Smooth muscle cell (in vitro differentiated cells): ENCODE results near the gene SMARCA2. TPM values are rescaled to one million over a fixed set of nuclear protein-coding genes. Genes with fewer than 3 reads are reported as not detected.

Source experiments
- DNase-seq: peaks from one replicate; lab custom pipeline; 2025; ENCODE audit not compliant: unreplicated experiment; lab: John Stamatoyannopoulos, UW
- H2AFZ ChIP-seq: fragments of 200-600 bp; sonication (generic); 2 replicates; pipeline ENCODE4 v1.6.0; 2016; ENCODE audit warnings: antibody characterized with exemption, low read depth, mild to moderate bottlenecking
- H3F3A ChIP-seq: fragments of 200-600 bp; sonication (generic); 2 replicates; pipeline ENCODE4 v1.6.0; 2017; ENCODE audit warnings: antibody characterized with exemption, low read depth
- H3K27ac ChIP-seq: fragments of 200-600 bp; sonication (generic); 2 replicates; pipeline ENCODE4 v1.5.1; 2016; ENCODE audit warnings: low read depth, mild to moderate bottlenecking
- H3K27me3 ChIP-seq: fragments of 200-600 bp; sonication (generic); 2 replicates; pipeline ENCODE4 v1.6.1; 2016; ENCODE audit warnings: low read depth, mild to moderate bottlenecking
- H3K36me3 ChIP-seq: fragments of 200-600 bp; sonication (generic); 2 replicates; pipeline ENCODE4 v1.5.1; 2016; ENCODE audit warnings: low read depth
- H3K4me1 ChIP-seq: fragments of 200-600 bp; sonication (generic); 2 replicates; pipeline ENCODE4 v1.5.1; 2016; ENCODE audit warnings: low read depth
- H3K4me2 ChIP-seq: fragments of 200-600 bp; sonication (generic); 2 replicates; pipeline ENCODE4 v1.6.0; 2016; ENCODE audit warnings: mild to moderate bottlenecking
- H3K4me3 ChIP-seq: fragments of 200-600 bp; sonication (generic); 2 replicates; pipeline ENCODE4 v1.5.1; 2016; ENCODE audit warnings: mild to moderate bottlenecking
- H3K79me2 ChIP-seq: fragments of 200-600 bp; sonication (generic); 2 replicates; pipeline ENCODE4 v1.6.0; 2016; ENCODE audit warnings: low read depth, mild to moderate bottlenecking
- H3K9ac ChIP-seq: fragments of 200-600 bp; sonication (generic); 2 replicates; pipeline ENCODE4 v1.6.0; 2016; ENCODE audit warnings: low read depth
- H3K9me3 ChIP-seq: fragments of 200-600 bp; sonication (generic); replicated peaks from 2 replicates; pipeline ENCODE4 v1.5.1; 2016; ENCODE audit warnings: low read depth
- H4K20me1 ChIP-seq: fragments of 200-600 bp; sonication (generic); 2 replicates; pipeline ENCODE4 v1.6.0; 2016; ENCODE audit warnings: low read depth
- CTCF ChIP-seq: fragments of 200-600 bp; sonication (generic); IDR thresholded peaks from 2 replicates; pipeline ENCODE4 v1.5.1; 2017; ENCODE audit warnings: borderline replicate concordance, mild to moderate bottlenecking, antibody characterized with exemption; ENCODE audit not compliant: insufficient read depth, poor library complexity, severe bottlenecking
- WGBS: methylation state at CpG from one replicate; pipeline ENCODE4 v1.1.7; 2016; ENCODE audit warnings: low lambda C conversion rate; 5-methylcytosine and 5-hydroxymethylcytosine counted together
- polyA plus RNA-seq: library from polyadenylated mRNA; unstranded; fragments of >200 nt; fragmentation: Nextera tagmentation; extraction: Ambion mirVana; gene quantifications from 2 replicates; pipeline ENCODE4 v1.2.1, GENCODE V29; 2016
- total RNA-seq: library from RNA; depleted of rRNA; stranded (reverse); fragments of >200 nt; gene quantifications from 2 replicates; pipeline ENCODE4 v1.2.3, GENCODE V29; 2014

Gene SMARCA2
- total and polyA plus RNA-seq, 2 experiments from 2014 or later: 27.7 to 61.7 TPM

- Histone ChIP-seq H3K27ac (no peak overlapping the region), H3K9me3 (no peaks in the 10 kb centered on the region), H3K4me2 (no peak overlapping the region), H3K4me3 (no peak overlapping the region), H2AFZ (no peak overlapping the region), H3F3A (no peaks in the 10 kb centered on the region), H3K9ac (no peak overlapping the region), H3K36me3 (no peaks in the 10 kb centered on the region), H3K4me1 (no peaks in the 10 kb centered on the region), H3K27me3 (no peaks in the 10 kb centered on the region), H3K79me2 (no peaks in the 10 kb centered on the region), H4K20me1 (no peaks in the 10 kb centered on the region)
- no peak for TF ChIP-seq CTCF
- DNase-seq: no peak
- 94% methylated on average over 4 of the region's 4 CpGs for WGBS
These were observed 45.3 kb downstream of the SMARCA2 start for GRCh38 chr9:2060424-2060823.

- Histone ChIP-seq H3K79me2 (no peaks in the 10 kb centered on the region), H3K4me2 (no peak overlapping the region), H3F3A (no peaks in the 10 kb centered on the region), H3K9ac (no peak overlapping the region), H4K20me1 (no peaks in the 10 kb centered on the region), H3K4me1 (no peaks in the 10 kb centered on the region), H3K4me3 (no peak overlapping the region), H3K27me3 (no peaks in the 10 kb centered on the region), H3K9me3 (no peaks in the 10 kb centered on the region), H3K36me3 (peaks cover 5% of the 10 kb centered on the region), H2AFZ (no peak overlapping the region), H3K27ac (no peak overlapping the region)
- DNase-seq: no peak
- WGBS: 83% methylated on average over 3 of the region's 3 CpGs
- TF ChIP-seq CTCF: no peak
These were observed 50.6 kb downstream of the SMARCA2 start for GRCh38 chr9:2065704-2066103.

- H3K4me2 ChIP-seq: no peak overlapping the region
- no peak for TF ChIP-seq CTCF
- no peak overlapping the region for H3K27ac ChIP-seq
- H3K4me3 ChIP-seq: no peak overlapping the region
- DNase-seq: no peak
- no peaks in the 10 kb centered on the region for H4K20me1 ChIP-seq
- H3K27me3 ChIP-seq: no peaks in the 10 kb centered on the region
- H3F3A ChIP-seq: no peaks in the 10 kb centered on the region
- H3K36me3 ChIP-seq: peaks cover 11% of the 10 kb centered on the region
- H3K4me1 ChIP-seq: no peaks in the 10 kb centered on the region
- H3K9me3 ChIP-seq: no peaks in the 10 kb centered on the region
- no peak overlapping the region for H3K9ac ChIP-seq
- no peaks in the 10 kb centered on the region for H3K79me2 ChIP-seq
- H2AFZ ChIP-seq: no peak overlapping the region
- WGBS: 86% methylated on average over 8 of the region's 8 CpGs
These were observed 51.4 kb downstream of the SMARCA2 start for GRCh38 chr9:2066312-2067273.
